Vagina (tissue), 2 donors: Measurements from ENCODE around the gene PPARA.

Experiments used
- CTCF ChIP-seq, 3 experiments: fragments of 450-650 bp in 2 of 3; fragments of 200-600 bp in 1 of 3; sonication (generic) in 1 of 3; IDR thresholded peaks; one replicate each; pipeline ENCODE4 v1.5.1; 2017 to 2019; ENCODE audit warnings: antibody characterized with exemption in 3 of 3, mild to moderate bottlenecking in 2 of 3, moderate library complexity in 2 of 3
- POLR2AphosphoS5 ChIP-seq, 2 donors: sonication (generic); formaldehyde crosslinking; IDR thresholded peaks; one replicate each; pipeline ENCODE4 v1.9.0; 2017; ENCODE audit warnings: antibody characterized with exemption in 2 of 2, mild to moderate bottlenecking in 2 of 2, low read depth in 1 of 2; ENCODE audit not compliant: insufficient read depth in 1 of 2

- no peak for TF ChIP-seq CTCF (IDR thresholded peaks at IDR 0.05)
- no peak for TF ChIP-seq POLR2AphosphoS5 (IDR thresholded peaks at IDR 0.05; ENCODE audit: insufficient read depth in 1 of 2, low read depth in 1 of 2)
Measured at GRCh38 chr22:46115388-46115678, 35.0 kb upstream of the PPARA start.
